ENCODE results near the gene PLA2G6. TPM values are rescaled to one million over a fixed set of nuclear protein-coding genes. Genes with fewer than 3 reads are reported as not detected.

The PLA2G6 gene
- total RNA-seq, 4 donors from 2014 or later = 29.2 to 129 (median 44.1) TPM

DNA sequence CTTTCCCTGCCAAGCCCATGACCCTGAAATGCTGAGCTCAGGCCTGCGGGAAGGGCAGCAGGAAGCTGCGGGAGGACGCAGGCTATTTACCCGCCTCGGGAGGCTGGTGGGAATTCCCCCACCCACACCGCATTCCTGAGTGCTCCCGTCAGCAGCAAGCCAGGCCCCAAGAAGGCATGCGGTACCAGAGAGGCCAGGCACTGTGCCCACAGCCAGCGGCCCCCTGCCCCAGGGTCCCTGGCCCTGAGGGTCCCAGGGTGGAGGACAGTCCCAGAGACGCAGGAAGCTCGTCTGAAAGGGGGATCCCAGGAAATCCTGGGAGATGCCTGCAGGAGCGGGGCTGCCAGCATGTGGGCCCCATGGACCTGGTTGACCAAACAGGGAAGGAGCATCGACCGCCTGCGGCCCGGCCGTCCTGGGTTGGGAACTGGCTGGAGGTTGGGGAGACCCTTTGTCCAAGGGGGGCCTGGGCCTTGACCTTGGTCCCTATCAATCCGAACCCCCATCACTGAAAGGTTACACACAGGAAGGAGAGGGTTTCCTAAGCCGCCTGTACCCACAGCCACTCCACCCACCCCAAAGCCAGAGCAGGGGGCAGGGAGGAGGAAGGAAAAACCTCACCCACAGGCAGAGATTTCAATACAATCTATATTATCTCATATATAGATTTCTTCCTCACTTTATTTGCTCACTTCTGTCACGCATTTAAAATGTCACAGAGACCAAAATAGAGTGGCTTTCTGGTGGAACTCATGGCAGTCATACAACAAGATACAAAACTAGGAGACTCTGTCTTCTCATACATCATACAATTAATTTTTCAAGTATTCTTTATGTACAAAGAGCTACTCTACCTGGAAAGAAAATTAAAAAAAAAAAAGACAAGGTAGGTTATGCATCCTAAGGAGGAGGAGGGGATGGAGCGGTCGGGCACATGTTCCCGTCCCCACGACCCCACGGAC lies 37.3 kb upstream of the PLA2G6 start:
- TF ChIP-seq, protein P1, sequence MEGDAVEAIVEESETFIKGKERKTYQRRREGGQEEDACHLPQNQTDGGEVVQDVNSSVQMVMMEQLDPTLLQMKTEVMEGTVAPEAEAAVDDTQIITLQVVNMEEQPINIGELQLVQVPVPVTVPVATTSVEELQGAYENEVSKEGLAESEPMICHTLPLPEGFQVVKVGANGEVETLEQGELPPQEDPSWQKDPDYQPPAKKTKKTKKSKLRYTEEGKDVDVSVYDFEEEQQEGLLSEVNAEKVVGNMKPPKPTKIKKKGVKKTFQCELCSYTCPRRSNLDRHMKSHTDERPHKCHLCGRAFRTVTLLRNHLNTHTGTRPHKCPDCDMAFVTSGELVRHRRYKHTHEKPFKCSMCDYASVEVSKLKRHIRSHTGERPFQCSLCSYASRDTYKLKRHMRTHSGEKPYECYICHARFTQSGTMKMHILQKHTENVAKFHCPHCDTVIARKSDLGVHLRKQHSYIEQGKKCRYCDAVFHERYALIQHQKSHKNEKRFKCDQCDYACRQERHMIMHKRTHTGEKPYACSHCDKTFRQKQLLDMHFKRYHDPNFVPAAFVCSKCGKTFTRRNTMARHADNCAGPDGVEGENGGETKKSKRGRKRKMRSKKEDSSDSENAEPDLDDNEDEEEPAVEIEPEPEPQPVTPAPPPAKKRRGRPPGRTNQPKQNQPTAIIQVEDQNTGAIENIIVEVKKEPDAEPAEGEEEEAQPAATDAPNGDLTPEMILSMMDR (IDR thresholded peaks at IDR 0.05; ENCODE audit: low read depth) = no peak

DNA sequence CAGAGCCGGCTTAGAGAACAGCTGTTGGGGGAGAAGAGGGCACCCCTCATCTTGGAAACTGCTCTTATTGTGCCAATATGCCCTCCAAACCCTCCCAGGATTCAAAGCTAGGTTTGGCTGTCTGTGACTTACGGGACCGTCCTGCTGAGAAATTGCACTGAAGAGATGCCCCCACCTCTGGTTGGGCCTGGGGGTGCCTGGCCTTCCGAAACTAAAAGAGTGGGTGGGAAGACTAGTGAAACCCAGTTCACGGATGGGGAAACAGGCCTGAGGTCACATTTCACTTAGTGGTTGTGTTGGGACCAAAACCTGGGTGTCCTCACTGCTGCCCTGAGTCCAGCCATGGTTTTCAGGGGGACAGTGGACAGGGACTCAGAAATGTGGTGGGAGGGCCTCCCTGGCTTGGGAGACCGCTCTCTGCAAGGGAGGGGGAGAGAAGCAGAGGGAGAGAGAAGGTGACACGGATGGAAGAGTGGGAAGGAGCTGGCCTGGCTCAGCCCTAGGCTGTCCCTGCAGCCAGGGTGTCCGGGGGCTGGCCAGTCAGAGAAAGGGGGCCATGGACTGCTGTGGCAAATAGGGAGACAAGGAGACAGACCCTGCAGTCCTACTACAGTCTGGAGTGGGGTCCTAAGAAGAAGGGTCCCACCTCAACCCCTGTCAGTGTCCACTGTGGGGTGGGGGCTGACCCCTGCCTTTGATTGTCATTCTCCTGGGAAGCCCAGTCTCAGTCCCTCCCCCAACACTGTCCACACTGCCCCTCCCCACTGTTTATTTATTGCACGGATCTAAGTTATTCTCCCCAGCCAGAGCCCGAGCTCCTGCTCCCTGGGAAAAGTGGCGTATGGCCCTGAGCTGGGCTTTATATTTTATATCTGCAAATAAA lies 33.8 kb upstream of the PLA2G6 start:
- TF ChIP-seq, protein P1 (IDR thresholded peaks at IDR 0.05; ENCODE audit: low read depth) = no peak

DNA sequence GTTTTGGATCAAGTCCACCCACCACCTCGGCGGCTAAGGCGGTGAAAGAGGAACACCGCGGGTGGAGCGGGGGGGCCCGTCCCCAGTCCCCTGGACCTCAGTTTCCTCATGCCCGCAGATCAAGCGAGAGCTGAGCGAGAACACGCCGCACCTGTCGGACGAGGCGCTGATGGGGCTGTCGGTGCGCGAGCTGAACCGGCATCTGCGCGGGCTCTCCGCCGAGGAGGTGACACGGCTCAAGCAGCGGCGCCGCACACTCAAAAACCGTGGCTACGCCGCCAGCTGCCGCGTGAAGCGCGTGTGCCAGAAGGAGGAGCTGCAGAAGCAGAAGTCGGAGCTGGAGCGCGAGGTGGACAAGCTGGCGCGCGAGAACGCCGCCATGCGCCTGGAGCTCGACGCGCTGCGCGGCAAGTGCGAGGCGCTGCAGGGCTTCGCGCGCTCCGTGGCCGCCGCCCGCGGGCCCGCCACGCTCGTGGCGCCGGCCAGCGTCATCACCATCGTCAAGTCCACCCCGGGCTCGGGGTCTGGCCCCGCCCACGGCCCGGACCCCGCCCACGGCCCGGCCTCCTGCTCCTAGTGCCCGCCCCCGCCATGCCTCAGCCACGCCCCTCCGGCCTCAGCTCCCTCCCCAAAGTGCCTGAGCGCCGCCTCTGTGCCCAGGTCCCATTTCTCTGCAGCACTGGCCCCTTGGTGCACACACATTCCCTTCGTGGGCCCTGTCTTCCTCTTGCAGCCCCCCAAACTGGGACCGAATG lies 32.8 kb upstream of the PLA2G6 start:
- TF ChIP-seq, protein P1 (IDR thresholded peaks at IDR 0.05; ENCODE audit: low read depth) = no peak

DNA sequence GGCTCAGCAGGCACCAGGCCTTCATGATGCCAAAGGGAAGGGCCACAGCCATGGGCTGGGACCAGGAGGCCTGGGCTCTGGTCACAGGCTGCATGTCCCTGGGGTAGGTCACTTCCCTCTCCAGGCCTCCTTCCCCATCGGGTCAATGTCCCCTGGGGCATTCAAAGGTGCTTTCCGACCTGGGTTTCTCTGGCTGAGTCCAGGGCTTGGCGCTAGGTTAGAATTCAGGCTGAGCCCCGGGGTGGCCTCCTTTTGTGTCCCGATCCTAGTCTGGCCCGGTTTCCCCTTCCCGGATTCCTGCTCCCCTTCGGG lies 32.3 kb upstream of the PLA2G6 start:
- TF ChIP-seq, protein P1 (IDR thresholded peaks at IDR 0.05; ENCODE audit: low read depth) = no peak

DNA sequence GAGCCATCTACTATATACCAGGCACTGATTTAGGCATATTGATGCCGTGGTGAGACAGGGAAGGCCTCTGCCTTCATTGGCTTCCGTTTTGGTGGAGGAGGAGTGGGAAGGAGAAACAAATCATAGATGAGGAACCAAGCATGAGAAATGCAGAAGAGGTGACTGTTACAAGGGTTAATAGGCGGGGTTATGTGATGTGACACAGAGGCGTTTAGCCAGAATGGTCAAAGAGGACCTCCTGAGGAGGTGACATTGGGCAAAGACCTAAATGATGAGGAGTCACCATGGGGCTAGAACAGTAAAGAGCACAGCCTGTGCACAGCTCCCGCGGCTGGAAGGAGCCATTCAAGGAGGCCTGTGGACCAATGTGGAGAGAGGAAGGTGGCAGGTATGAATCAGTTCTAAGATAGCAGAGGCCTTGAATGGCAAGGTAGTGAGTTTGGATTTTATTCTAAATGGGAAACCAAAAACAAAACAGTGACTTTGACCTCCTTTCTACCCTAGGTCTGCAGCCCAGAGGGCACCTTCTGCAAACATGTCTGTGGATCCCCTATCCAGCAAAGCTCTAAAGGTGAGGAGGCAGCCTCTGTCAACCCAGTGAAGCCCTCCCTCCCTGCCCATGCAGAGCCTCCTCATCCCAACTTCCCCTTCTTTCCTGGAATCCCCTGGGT lies 31.8 kb upstream of the PLA2G6 start:
- TF ChIP-seq, protein P1 (IDR thresholded peaks at IDR 0.05; ENCODE audit: low read depth) = no peak

DNA sequence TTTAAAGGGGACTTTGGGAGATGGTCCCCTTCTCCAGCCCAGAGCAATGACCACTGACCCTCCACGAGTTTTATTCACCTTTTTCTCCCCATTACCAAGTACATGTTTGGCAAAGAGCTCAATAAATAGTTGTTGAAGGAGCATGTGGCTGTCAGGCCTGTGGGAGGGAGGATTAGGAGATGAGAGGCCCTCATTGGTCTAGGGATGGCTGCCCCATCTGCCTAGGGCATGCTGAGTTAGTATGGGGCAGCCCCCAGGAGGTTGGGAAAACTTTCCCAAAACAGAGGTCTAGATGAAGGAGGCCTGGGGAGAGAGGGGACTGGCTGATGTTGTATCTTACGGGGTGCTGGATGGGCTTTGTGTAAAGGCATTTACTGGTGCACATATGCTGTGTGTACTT lies 30.8 kb upstream of the PLA2G6 start:
- TF ChIP-seq, protein P1 (IDR thresholded peaks at IDR 0.05; ENCODE audit: low read depth) = no peak

All from subcutaneous adipose tissue (tissue), 4 donors.